ENCODE data around the gene KCNH4.
A peak's percentile ranks its signal among the peaks of the same experiment; 100 is the strongest.
"Not testable (repeated sequence)": the region's sequence is repeated elsewhere in the genome, so short reads cannot be mapped to it uniquely, and the experiment has no call there.

Gene KCNH4

GRCh38 chr17:42193969-42194899 is 13.3 kb upstream of the KCNH4 start, which contains the start of gene GHDC:
GHDC (minus strand) TSS chr17:42194494; CDS start chr17:42193581, 913 bp downstream.
- peak; percentile 32 to 93 (median 77) for DNase-seq

DNA sequence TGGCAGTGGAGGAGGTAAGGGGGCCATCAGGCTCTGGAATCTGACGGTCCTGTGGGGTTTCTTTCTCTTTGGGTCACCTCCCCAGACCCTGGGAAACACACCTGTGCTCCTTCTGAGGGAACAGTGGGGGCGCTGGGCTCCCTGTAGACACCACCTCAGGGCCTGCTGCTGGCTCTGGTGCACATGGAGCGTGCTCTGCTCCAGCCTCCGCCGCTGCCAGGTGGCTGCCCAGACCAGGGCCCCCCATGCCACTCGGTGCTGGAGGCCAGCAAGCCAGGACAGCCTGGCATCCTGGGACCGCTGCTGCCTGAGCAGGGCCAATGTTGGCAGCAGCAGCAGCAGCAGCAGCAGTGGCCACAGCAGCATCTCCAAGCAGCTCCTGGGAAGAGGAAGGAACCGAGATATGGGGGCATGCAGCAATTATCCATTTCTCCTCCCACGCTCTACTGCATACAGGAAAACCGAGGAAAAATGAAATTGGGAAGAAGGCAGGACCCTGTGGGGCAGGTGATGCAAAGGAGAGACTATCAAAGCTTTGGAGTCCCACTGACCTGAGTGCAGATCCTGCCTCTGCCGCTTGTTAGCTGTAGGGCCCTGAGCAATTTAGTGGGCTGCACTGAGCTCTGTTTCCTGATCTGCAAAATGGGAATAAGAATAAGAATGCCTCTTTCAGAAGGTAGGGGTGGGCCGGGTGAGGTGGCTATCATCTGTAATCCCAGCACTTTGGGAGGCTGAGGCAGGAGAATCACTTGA is 12.4 kb upstream of the KCNH4 start:
- no peak for DNase-seq

GRCh38 chr17:42192189-42193126 is 11.5 kb upstream of the KCNH4 start:
- DNase-seq, result no peak

GRCh38 chr17:42191275-42191608 is 10.3 kb upstream of the KCNH4 start:
- no peak for DNase-seq

DNA sequence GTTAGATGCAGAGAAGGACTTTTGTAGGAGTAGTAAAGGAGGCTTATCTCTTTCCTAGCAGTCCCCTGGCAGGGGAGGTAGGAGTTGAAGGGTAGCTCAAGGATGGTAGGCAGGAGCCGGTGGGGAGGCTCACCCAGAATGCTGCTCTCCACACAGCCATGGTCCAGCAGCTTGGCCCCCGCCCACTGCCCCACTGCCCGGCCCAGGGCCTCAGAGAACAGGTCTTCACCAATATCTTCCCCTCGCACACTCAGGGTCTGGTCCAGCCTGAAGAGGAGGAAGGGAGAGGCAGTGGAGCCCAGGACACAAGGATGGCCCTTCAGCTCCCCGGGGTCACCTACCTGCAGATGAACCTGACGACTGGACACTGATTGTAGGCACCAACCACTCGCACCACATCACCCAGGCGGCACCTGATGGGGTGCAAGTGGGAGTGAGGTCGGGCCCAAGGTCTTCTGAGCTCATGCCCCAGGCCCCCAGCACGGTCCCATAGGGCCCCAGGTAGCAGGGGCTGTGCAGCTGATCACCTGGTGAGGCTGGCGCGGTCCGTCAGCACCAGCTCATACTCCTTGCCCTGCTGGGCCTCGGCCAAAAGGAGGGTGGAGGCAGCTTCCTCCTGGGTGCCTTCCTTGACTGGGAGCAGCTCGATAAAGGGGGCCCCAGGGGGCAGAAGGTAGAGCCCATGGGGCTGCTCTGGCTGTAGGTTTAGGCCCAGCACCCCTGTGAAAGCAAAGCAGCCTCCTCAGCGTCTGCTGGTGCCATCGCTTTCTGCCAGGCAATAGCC is 9.7 kb upstream of the KCNH4 start:
- DNase-seq, result no peak

- DNase-seq, result no peak
Observed at GRCh38 chr17:42189651-42189965, 8.7 kb upstream of the KCNH4 start.

- DNase-seq, result no peak
Observed at GRCh38 chr17:42188749-42189650, 8.1 kb upstream of the KCNH4 start.

DNA sequence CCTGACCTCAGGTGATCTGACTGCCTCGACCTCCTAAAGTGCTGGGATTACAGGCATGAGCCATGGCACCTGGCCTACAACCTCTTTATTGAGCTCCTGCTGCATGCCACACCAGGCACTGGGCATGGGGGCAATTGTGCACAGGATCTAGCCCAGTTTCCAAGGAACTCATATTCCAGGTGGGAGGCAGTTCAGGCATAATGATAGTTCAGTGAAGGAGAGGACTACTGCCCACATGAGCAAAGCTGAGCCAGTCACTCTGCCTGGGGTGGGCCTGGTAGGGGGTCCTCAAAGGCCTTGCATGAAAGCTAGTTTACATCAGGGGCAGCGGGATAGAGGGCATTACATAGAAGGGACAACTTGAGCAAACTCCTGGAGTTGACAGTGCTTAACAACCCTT is 6.9 kb upstream of the KCNH4 start:
- no peak for DNase-seq

GRCh38 chr17:42186191-42186590 is 5.2 kb upstream of the KCNH4 start:
- not testable (repeated sequence) for DNase-seq

GRCh38 chr17:42185621-42185930 is 4.6 kb upstream of the KCNH4 start:
- DNase-seq, result no peak

DNA sequence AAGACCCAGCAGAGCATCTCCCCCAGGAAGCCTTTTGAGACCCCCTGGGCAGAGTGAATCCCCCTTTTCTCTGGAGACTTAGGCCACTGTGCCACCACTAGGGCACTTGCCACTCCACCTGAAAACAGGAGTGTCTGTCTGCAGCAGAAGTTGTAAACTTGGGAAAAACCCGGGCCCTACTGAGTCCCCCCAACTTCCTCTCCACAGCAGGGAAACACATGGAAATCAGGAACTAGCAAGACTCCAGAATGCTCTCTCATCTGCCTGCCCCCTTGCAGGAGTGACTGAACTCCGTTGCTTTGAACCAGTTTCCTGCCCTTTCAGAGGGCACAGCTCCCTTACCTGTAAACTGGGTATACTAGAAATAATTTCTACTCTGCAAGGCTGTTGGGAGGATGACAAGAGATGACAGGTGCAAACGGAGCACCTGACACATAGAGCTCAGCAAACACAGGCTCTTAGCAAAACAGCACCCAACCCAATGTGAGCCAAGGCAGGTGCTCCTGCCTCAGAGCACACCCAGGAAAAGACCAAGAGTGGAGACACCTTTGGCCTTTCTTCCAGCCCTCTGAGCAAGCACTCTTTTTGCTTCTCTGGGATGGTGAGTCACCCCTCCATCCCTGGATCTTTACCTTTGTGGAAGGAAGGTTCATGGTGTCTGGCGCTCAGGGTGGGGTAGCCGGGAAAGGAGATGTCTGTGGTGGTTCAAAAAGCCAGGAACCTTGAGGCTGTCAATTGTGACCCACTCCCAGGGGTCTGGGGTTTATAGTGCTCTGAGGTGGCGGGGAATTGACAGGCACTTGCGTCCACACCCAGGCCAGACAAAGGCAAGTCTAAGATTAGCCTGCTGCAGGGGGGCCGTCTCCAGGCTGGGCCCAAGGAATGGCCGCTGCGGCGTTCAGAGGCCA is 4.0 kb upstream of the KCNH4 start, which contains the start of gene HCRT:
Gene HCRT, minus strand, starts transcription at position 740 of the 908 bp plus-strand sequence. Its CDS starts 87 bp downstream, at position 653.
- DNase-seq, result no peak

GRCh38 chr17:42183741-42184711 is 3.1 kb upstream of the KCNH4 start:
- DNase-seq, result peak in 49 of 51 donors; percentile 17 to 82 (median 62)

DNA sequence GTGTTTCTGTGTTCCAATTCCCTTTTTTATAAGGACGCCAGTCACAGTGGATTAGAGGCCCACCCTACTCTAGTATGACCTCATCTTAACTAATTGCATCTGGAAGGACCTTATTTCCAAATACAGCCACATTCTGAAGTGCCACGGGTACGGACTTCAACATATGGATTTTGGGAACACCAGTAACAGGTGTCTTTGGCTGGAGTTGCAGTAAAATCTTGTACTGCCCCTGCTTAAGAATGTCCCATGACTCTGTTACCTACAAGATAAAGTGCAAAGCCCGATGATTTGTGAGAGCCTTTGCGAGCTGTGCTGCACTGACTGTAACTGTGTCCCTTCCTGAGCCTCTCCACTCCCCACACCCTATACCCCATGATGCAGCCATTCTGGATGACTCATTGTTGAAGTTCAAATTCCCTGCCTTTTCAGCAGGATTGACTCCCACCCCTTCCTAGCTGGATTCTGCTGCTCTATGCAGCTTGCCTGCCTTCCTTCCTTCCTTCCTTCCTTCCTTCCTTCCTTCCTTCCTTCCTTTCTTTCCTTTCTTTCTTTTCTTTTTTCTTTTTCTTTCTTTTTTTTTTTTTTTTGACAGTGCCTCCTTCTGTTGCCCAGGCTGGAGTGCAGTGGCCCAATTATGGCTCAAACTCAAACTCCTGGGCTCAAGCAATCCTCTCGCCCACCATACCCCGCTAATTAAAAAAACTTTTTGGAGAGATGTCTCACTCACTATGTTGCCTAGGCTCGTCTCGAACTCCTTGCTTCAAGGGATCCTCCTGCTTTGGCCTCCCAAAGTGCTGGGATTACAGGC is 2.2 kb upstream of the KCNH4 start:
- DNase-seq, result peak in 2 of 51 donors; percentile 18 to 25

GRCh38 chr17:42181851-42182207 is 887 bp upstream of the KCNH4 start:
- DNase-seq, result no peak

- DNase-seq, result no peak
Observed at GRCh38 chr17:42180411-42180921, 476 bp downstream of the KCNH4 start.

DNA sequence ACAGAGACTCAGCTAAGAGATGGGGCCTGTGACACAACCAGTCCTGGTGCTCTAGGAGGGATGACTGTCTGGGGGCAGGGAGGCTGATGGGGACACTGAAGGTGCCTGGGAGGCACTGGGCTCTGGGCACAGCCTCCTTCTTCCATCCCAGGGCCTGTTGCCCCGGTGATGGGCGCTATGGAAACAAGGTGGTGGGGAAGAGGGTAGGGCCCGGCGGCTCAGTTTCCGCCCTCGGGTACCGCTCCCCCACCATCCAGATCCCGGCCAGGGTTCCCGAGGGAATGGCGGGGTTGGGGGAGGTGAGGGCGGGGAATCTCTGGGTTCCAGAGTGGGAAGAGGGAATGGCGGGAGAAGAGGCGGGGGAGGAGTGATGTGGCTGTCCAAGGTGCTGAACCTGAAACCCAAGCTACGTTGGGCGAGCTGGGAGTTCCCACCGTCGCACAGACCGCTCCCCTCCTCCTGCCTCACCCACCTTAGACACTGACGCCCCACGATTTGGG is 981 bp downstream of the KCNH4 start:
- peak in 4 of 51 donors; percentile 8 to 35 (median 22) for DNase-seq
